ENCODE data around the gene GLCCI1.

DNA sequence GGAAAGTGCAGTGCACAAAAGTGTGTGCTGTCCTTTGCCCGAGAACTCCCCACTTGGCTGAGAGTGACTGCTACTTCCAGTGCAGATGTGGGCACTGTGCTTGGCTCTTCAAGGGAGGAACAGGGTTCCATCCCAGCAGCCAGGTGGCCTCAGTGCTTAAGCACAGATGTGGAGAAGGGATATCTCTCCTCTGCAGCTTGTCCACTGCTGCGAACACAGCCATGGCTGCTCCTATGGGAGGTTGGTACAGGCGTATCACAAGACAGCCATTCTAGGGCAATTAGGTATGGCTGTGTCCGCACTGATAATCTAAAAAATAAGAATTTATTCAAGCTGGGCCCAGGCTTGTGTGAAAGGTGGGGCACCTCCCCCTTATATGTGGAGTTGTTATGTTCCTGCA, 66.6 kb downstream of the GLCCI1 start:
- no peak for TF ChIP-seq CTCF (conservative IDR thresholded peaks at IDR 0.05; ENCODE audit: low read depth, low read length)
- no peak for TF ChIP-seq EZH2phosphoT487 (IDR thresholded peaks at IDR 0.05; ENCODE audit: borderline replicate concordance, low read length)
- TF ChIP-seq EZH2 (IDR thresholded peaks at IDR 0.05; ENCODE audit: low read length, unreplicated experiment): no peak

Data from PC-3 (cell line).